NK-92 treated with Interleukin-12 subunit alpha and Interleukin-12 subunit beta, amount 100 ng/mL, for 24 hours (cell line): ENCODE measurements around the gene MAN2A1.

ENCODE experiments used
- DNase-seq: peaks from one replicate; lab custom pipeline; 2025; lab: John Stamatoyannopoulos, UW

Gene MAN2A1

DNA sequence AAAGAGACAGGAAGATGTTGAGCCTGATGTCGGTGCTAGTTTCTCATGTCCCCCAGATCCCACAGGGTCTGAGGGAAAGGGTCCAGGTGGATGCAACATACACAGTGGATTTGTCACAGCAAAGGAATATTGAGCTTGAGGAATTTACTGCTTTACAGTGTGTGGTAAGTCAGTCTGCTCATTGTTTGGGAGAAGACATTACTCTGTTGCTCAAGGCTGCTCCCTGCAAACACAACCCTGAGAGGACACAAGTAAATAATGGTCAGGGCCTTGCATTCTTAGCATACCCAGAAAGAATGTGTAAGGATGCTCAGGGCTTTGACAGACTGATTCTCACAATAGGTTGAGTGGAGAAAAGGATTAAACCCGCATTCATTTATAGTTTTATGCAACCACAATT, 7.3 kb upstream of the MAN2A1 start:
- DNase-seq: no peak

GRCh38 chr5:109685916-109686315, 3.8 kb upstream of the MAN2A1 start:
- no peak for DNase-seq

GRCh38 chr5:109688630-109688969, 1.1 kb upstream of the MAN2A1 start:
- no peak for DNase-seq

DNA sequence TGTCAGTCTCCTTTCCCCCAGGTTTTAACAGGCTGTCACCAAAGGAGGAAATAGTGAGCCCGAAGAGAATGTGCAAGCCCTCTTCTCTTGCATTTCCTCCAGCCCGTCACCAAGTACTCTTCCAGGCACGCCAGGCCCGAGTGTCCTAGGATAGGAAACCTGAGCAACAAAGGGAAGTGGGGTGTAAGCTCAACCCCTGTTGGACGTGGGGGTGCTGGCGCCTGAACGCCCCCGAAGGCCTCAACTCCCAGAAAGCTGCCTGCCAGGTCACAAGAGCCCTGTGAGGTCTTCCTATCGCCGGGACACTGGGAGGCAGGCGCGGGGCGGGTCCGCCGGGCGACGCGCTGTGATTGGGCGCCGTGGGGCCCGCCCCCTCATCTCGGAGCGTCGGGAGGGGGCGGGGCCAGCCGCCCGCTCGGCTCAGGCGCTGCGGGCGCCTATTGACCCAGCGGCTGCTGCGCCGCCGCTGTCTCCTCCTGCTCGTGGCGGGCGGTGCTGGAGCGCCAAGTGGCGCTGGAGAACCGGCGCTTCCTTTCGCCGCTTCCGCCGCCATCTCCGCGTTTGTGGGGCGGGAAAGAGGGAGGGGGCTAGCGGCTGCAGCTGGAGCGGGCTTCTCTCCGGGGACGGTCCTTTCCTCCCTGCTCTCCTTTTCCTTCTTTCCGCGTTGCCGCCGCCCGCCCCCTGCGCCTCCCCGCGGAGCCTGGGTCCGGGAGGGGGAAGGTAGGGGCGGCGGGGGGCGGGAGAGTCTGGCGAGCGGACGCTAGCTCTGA, 572 bp upstream of the MAN2A1 start:
- peak; percentile 72 for DNase-seq

GRCh38 chr5:109690242-109690974, 681 bp downstream of the MAN2A1 start:
- peak; percentile 42 for DNase-seq

DNA sequence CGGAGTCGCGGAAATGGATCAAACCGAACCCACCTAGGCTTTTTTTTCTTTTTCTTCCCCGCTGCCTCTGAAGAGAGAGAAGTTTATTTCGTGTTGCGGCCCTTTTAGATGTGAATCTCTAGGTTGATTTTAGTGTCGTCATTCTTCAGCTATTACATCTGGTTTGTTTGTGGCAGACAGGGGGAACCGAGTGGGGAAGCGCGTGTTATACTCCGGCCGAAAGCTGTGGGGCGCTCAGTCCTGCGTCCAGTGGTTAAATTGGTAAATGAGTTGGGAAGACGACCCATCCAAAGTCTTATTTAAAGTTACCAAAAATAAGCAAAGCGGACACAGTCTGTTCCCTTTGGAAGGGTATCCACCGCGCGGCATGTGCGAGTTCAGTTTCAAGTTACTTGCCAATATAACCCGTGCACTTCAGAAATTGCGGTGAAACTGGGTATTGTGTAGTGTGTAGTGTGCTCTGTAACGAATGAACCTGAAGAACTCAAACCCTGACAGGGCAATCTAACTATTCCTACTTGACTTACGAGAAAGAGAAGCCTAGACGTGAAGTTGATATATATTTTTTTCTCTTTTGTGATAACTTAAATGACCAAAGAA, 1.3 kb downstream of the MAN2A1 start:
- peak; percentile 45 for DNase-seq

DNA sequence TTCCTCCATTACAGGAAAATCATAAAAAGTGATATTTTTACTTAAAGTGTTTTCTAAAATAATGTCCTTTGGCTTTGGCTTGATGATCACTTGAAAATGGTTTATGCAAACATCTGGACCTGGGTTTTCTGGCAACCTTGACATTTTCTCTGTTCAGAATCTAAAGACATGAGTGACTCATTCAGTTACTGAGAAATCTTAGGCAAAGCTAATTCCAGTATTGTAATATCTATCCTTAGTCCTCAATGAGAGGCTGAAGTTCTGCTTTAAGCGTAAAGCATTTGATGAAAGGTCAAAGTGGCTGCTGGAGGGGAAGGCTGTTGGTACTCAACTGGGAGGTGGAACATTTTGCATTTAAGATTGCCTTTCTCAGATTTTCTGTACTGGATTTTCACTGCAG, 2.3 kb downstream of the MAN2A1 start:
- no peak for DNase-seq

GRCh38 chr5:109692852-109693251, 3.1 kb downstream of the MAN2A1 start:
- no peak for DNase-seq

GRCh38 chr5:109693535-109694400, 4.0 kb downstream of the MAN2A1 start:
- no peak for DNase-seq

- no peak for DNase-seq
Measured at GRCh38 chr5:109694451-109694891, 4.7 kb downstream of the MAN2A1 start.

DNA sequence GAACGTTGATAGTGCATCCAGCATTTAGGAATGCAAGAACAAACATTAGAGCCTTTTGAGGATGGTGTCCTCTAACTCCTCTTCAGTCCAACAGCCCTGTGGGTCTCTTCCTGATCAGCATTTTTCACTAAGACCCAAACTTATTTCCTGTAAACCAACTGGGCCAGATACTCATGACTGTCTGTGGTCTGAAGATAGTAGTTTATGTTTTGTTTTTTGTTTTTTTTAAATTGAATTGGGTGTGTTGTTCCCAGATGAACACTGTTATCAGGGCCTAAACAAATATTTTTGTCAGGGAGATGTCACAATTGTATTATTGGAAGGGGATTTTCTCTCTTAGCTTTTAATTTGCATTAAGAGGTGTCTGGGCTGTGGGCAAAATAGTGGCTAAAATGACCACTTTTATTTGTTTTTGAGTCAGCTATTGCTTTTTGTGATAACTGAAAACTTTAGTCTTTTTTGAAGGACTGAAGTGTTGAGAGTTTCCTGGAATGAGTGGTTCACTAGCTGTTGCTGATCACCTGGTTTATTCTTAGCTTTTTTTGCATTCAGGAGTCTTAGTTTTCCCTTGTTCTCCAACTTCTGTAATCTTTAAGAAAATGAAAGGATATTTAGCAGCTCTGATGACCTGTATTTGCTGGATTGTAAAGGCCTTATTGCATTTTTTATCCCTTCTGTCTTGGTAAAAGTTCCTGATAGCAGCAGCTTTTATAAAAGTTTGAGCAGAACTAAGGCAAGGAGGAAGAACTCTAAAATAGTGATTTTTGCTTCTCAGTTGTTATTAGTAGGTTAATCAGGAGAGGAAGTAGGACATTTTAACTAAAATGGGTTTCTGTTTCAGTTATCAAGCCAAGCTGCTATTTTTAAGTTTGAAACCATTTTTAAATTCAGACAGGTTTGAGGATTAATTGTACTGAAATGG, 5.5 kb downstream of the MAN2A1 start:
- DNase-seq: no peak

DNA sequence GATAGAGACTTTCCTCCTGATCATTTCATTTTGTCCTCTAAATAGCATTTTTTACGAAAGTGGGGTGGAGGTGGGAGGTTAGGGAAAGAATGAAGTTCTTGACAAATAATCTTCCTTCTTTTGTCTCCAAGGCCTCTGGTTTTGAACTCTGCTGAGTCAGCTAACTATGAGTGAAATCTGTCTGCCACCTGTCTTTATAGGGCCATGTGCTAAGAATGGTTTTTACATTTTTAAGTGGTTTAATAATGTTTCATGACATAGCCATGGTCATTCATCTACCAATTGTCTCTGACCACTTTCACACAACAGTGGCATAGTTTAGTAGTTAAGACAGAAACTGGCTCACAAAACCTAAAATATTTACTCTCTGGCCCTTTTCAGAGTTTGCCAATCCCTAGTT, 7.6 kb downstream of the MAN2A1 start:
- no peak for DNase-seq

DNA sequence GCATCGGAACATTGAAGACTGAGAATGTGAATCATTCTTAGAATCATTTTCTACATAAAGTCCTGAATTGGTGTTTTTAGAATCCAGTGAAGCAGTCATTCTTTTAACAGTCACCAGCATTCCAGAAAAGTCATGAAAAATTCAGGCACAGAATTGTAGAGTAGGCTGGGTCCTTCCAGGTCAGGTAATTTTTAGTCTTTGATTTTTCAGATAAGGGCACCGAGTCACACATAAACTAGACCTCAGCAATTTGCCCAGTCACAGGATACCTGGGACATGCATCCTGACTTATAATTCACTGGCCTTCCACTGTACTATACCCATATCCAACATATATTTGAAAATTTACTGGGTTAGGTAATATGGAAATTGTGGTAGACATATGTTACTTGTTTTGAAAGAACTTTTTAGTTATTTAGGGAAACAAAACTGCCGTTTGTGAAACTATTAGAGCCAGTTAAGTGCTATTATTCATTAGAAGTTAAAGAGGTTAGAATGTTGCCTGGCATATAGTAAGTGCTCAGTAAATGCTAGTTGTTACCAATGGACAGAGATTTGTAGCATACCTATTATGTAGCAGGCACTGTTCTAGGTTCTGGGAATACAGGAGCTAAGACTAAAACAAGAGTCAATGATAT, 10.9 kb downstream of the MAN2A1 start:
- DNase-seq: no peak

GRCh38 chr5:109701252-109701651, 11.5 kb downstream of the MAN2A1 start:
- DNase-seq: no peak

- DNase-seq: no peak
Measured at GRCh38 chr5:109701792-109702191, 12.1 kb downstream of the MAN2A1 start.

- DNase-seq: no peak
Measured at GRCh38 chr5:109703166-109703565, 13.4 kb downstream of the MAN2A1 start.

DNA sequence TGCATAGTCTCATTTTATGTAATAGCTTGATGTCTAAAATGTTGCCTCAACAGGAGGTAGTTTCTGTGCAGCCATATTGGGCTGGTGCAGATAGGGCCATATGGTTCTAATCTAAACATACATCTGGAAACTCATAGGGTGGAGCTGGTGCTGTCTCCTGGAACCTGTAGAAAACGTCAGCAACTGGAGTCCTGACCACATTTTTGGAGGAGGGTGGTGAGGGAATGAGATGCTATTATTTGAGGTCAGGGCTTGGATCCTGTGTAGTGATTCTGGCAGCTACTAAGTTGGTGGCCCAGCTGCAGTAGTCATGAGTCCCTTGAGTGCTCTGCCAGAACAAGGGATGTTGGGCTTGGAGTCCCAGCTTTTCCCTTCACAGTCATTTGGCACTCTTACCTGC, 14.1 kb downstream of the MAN2A1 start:
- DNase-seq: no peak

DNA sequence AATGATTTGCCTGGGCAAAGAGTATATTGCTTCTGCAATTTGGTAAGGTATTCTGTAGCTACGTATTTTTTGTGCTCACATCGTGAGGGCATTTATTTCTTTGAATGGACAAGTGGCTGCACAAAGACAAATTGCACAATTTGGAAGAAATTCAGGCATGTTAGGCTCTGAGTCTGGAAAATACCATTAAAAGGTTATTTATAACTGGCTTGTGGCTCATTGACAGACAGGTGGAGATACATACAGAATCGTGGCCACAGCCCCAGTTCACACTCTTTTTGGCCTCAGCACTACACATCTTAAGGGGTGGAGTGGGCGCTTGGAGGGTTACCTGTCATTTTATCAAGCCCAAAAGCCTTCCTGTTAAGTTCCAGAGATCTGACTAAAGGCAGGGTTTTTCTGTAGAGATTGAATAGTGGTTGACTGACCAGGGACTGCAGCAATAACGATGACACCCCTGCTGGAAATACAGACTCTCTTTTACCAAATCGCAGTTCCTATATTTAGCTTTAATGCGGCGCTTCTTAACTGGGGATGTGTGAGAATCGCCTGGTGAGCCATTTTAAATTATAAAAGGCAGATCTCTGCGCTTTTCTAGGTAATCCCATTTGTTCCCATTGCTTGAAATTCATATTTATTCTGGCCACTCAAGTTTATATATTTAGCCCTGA, 14.7 kb downstream of the MAN2A1 start:
- DNase-seq: no peak

DNA sequence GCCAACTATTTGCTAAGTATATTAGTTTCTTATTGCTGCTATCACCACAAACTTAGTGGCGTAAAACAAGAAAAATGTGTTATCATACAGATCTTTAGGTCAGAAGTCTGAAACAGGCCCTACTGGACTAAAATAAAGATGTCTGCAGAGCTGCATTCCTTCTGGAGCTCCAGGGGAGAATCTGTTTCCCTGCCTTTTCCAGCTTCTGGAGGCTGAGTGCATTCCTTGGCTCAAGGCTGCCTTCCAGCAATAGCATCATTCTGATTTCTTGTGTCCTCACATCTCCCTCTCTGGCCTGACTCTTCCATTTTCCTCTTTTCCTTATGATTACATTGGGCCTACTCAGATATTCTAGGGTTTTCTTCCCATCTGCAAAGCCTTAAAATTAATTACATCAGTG, 15.9 kb downstream of the MAN2A1 start:
- DNase-seq: no peak

- DNase-seq: no peak
Measured at GRCh38 chr5:109706095-109706494, 16.4 kb downstream of the MAN2A1 start.
